ENCODE results near the gene TCHP. TPM values are rescaled to one million over a fixed set of nuclear protein-coding genes. Genes with fewer than 3 reads are reported as not detected.
"Not testable (repeated sequence)": the region's sequence is repeated elsewhere in the genome, so short reads cannot be mapped to it uniquely, and the experiment has no call there.

Gene TCHP
- total RNA-seq: 8.3 TPM
- long read RNA-seq, transcript TCHP-202 (13 exons, 3,090 nt): major isoform, 31 of 42 reads
- long read RNA-seq, partial matches to known transcripts: 4 of 42 reads
- long read RNA-seq, other reads (novel, unspliced or antisense): 6 of 42 reads

DNA sequence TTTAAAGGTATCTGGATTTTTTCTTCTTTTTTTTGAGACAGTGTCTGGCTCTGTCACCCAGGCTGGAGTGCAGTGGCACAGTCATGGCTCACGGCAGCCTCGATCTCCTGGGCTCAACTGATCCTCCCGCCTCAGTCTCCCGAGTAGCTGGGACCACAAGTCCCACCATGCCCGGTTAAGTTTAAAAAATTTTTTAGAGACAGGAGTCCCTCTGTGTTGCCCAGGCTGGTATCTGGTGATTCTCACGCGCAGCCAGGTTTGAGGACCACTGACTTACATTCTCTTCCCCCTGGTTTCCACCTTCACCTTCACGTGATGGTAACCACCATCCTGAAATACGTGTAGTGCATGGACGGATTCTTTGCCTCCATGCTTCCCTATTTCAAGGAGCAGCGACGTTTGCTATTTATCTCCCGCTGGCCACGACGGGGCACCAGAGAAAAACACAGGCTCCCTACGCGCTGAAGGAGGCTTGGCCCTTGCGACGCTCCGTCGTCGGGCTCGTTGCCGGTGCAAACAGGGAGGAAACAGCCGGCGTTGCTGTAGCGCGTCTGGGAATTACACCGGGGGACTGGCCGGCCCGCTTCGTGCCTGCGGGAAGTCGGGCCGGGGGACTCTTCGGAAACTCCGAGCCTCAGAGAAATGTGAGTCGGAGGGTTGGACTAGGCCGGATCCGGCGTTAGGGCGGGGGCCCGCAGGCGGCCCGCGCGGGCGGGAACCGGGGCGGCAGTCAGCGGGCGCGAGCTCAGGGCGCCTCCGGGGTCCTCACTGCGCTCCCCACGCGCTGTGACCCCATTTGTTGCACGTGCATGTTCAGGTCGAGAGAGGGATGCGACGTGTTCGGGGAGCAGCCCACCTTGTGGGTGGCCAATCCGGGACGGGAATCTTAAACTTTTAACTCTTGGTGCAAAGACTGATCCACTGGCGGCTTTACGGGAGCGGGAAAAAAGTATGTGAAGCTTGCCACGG lies at the start of gene TCHP:
TCHP (plus strand) TSS at position 492 of the 969 bp plus-strand sequence. CDS start 2,753 bp downstream, outside the sequence.
- DNase-seq (peak; percentile 93), ATAC-seq (ENCODE audit: poor library complexity) (peak; percentile 97)
- intact Hi-C loops (cut with DNase I): no loop called here

- DNase-seq; intact Hi-C loops (cut with DNase I); ATAC-seq (ENCODE audit: poor library complexity): not testable (repeated sequence)
Observed at GRCh38 chr12:109850518-109850917, 49.6 kb upstream of the TCHP start.

DNA sequence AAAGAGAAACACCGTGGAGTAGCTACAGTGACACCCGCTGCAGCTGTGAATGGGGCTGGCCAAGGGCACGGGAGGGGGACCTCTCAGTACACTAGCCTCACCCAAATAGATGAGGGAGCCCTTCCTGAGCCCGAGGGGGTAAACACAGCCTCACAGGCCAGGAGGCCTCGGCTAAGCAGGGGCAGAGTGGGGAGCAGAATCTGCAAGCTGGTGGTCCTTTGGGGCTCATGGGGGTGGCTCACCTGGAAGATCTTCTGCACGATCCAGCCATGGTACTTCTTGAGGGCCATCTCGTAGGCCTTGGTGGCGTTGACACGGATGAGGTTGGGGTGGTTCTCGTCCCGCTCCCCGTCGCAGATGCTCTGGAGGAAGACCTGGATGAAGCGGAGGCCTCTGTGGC lies 44.7 kb upstream of the TCHP start:
- DNase-seq (no peak), ATAC-seq (ENCODE audit: poor library complexity) (no peak)
- intact Hi-C loops (cut with DNase I): no loop called here

- ATAC-seq (ENCODE audit: poor library complexity): no peak
- DNase-seq: no peak
- intact Hi-C loops (cut with DNase I): no loop called here
Observed at GRCh38 chr12:109857715-109858114, 42.4 kb upstream of the TCHP start.

DNA sequence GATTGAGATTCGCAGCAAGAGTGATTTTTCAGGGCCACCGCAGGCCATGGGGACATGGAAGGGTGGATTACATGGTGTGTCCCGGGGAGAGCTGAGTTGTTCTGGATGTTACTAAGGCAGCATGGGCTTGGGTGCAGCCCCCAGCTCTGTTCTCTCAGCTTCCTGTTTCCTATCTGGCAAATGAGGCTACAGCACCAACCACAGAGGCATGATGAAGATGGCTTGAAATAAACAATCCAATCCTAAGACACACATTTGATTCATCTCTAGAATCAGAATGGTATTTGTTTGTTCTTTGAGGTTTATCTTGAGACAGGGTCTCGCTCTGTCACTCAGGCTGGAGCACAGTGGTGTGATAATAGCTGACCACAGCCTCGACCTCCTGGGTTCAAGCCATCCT lies 41.3 kb upstream of the TCHP start:
- intact Hi-C loops (cut with DNase I): no loop called here
- no peak for ATAC-seq (ENCODE audit: poor library complexity)
- DNase-seq: no peak

- ATAC-seq (ENCODE audit: poor library complexity) (no peak), DNase-seq (no peak)
- intact Hi-C loops (cut with DNase I): no loop called here
Observed at GRCh38 chr12:109860977-109861376, 39.1 kb upstream of the TCHP start.

DNA sequence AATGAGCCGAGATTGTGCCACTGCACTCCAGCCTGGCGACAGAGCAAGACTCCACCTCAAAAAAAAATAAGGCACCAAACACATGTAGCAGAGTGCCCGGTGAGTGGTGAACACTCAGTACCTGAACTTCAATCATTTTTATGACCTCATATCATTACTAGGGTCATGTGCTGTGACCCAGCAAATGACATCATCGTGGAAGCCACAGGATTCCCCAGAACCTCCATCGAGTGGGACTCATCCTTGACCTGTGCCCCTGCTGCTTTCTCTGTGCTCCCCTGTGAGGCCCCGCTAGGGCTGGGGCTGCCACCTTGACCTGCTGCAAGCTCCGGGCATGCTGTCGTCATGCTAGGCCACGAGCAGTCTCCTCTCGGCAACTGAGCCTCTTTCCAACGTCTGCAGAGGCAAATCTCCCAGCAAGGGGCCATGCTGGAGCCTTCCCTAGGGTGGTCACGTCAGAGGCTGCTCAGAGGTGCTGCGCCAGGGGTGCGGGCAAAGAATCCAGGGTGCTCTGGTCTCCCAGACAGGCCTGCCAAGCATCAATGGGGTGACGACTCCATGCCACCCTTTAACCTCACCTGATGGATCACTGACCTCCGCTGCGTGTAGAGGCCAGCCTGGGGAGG lies 38.3 kb upstream of the TCHP start:
- no peak for ATAC-seq (ENCODE audit: poor library complexity)
- intact Hi-C loops (cut with DNase I): no loop called here

GRCh38 chr12:109862491-109862890 lies 37.6 kb upstream of the TCHP start:
- ATAC-seq (ENCODE audit: poor library complexity); intact Hi-C loops (cut with DNase I); DNase-seq: not testable (repeated sequence)

More for the DNA sequence above, 38.3 kb upstream of the TCHP start:
- DNase-seq: no peak

DNA sequence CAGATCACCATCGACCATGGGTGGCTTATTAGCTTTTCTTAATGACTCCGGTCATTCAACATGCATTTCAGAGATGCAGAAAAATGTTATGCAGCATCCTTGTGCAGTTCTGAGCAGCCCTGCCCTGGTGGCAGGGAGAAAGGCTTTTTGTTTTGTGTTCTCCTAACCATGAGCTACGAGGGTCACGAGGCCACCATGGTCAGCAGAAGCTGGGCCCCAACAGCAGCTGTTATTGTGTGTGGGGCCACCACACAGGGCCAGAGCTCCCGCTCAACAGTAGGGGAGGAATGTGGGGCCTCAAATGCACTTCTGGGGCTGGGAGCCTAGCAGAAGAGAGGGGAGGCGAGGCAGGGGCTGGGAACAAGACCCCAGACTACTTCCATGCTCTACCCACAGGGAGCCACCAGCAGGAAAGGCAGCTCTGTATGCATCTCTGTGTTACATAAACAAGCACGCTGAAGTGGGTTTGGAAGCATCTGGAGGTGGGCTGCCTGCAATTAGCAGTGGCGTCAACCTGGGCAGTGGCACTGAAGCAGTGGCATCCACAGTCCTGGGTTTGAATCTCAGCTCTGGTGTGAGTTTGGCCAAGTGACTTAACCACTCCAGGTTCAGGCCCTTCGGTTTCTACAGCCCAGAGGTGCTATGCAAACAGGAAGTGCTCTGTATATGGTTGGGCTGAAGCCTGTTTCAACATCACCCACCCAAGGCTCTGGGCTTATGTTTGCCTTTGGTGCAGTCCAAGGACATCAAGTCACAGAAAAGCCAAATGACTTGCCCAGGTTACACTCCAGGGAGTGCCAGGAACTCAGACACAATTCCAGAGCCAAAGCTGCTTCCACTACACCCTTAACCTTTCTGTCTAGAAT lies 36.0 kb upstream of the TCHP start:
- peak; percentile 71 for ATAC-seq (ENCODE audit: poor library complexity)
- no peak for DNase-seq
- intact Hi-C loops (cut with DNase I): no loop called here

DNA sequence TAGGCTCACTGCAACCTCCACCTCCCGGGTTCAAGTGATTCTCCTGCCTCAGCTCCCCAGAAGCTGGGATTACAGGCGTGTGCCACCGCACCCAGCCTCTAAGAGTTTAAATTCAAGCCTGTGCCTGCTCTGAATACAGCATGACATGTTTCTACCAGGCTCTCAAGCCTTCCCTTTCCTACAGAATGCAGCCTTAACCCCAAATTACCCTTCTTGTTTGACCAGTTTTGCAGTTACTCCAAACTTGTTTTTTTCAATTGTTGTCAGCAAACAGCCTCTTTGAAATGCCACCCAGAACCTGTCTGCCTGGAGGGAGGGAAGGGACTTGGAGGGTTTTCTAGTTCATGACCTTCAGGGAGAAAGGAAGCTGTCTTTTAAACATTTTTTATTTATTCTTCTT lies 35.2 kb upstream of the TCHP start:
- DNase-seq (no peak), ATAC-seq (ENCODE audit: poor library complexity) (no peak)
- intact Hi-C loops (cut with DNase I): no loop called here

DNA sequence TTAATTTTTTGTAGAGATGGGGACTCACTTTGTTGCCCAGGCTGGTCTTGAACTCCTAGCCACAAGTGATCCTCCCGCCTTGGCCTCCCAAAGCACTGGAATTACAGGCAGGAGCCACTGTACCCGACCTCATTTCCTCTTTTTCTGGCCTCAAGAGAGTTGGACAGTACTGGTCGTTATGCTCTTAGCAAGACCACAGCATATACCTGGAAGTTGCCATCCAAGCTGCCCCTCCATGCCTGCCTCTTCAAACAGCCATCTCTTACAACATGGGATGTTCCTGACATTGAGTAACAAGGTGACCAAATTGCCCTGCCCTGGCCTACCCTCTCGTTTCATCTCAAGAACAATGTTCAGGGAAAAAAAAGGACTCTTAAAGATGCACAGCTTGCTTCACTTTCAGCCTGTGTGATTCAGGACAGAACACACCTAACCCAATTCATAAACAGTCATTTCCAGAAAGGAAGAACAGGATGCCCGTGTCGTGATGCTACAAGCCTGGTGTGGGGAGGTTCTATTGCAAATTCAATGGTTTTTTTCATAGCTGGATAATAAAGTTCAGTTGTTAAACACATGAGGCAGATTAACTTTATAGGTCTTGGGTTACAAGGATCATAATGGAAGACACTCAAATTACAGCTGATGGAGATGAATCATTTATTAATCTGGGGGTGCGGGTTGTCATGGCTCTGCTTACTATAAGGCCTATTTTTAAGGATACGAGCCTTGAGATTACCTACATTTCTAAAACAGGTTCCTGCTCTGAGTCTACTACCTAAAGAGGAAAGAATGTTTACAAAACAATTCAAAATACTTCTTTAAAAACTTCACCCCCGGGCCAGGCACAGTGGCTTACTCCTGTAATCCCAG lies 31.7 kb upstream of the TCHP start:
- DNase-seq: no peak
- ATAC-seq (ENCODE audit: poor library complexity): no peak
- intact Hi-C loops (cut with DNase I): no loop called here

DNA sequence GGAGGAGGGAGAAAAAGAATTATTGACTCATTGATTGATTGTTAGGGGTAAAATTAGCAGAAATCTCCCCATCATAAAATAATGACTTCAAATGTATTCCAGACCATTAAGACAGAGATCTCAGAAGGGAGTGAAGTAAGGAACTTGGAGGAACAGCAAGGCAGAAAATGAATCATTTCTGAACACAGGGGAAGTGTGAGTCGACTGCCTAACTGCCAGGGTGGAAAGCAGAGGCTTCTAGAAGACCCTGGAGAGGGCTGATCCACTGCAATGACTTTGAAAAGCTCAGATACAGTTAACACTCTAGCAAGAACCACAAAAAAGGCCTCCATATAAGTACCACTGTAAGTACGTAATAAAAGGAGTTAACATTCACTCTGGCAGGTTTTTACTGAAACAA lies 29.4 kb upstream of the TCHP start:
- intact Hi-C loops (cut with DNase I): no loop called here
- DNase-seq (no peak), ATAC-seq (ENCODE audit: poor library complexity) (no peak)

DNA sequence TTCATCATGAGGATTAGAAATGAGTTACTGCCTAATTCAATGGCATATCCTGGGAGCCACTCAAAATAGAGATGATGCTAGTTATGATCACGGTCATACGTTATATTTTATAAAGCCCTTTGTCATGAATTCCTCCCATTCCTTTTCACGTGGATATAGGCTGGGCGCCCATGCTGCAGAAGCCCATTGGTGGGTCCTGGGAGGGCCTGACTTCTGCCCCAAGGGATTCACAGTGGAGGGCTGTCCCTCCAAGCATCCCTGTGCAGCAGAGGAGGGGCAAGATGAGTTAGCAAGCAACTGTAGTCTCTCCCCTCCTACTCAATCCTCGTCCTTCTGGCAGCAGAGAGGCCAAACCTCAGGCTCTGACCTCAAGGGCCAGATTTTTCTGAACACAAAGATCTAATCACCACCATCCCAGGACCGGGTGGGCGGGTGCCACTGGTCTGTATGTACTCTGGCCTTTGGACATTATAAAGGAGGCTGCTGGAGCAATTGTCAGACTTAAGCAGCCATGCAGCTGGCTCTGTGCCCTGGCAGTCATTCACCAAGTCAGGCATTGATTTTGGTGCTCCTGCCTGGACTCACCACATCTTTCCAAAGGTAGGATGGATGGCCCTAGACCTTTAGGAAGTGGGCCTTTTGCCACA lies 28.3 kb upstream of the TCHP start:
- intact Hi-C loops (cut with DNase I): no loop called here
- ATAC-seq (ENCODE audit: poor library complexity) (no peak), DNase-seq (no peak)

GRCh38 chr12:109873653-109874052 lies 26.4 kb upstream of the TCHP start:
- ATAC-seq (ENCODE audit: poor library complexity) (no peak), DNase-seq (no peak)
- intact Hi-C loops (cut with DNase I): no loop called here

DNA sequence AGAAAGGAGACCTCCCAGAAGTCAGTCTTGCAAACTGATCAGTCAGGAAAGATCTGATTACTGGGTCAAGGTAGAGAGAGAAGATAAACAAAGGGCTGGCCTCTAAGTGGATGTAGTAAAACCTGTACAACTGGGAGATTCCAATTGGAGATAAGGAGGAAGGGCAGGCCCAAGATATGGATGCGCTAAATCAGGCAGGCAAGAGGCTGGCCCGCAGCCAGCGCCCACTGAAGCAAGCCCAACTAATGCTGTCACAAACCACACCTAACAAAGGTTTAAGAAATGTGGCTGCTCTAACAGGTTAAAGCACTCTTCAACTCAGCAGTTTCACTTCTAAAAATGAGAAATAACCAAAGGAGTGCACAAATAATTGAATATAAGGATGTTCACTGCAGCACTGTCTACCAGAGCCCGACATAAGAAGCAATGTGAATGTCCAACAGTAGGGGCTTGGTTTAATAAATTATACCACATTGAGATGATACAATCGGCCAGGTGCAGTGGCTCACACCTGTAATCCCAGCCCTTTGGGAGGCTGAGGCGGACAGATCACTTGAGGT lies 24.4 kb upstream of the TCHP start:
- DNase-seq: no peak
- no peak for ATAC-seq (ENCODE audit: poor library complexity)
- intact Hi-C loops (cut with DNase I): no loop called here

DNA sequence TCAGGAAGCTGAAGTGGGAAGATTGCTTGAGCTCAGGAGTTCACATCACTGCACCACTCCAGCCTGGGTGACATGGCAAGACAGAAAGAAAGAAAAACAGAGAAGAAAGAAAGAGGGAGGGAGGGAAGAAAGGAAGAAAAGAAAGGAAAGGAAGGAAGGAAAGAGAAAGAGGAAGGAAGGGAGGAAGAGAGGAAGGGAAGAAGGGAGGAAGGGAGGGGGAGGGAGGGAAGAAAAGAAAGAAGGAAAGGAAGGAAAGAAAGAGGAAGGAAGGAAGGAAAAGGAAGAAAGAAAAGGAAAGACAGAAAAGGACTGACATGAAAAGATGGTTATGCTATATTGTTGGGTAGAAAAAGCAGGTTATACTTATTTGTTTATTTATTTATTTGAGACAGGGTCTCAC lies 23.7 kb upstream of the TCHP start:
- intact Hi-C loops (cut with DNase I): no loop called here
- no peak for DNase-seq
- no peak for ATAC-seq (ENCODE audit: poor library complexity)

DNA sequence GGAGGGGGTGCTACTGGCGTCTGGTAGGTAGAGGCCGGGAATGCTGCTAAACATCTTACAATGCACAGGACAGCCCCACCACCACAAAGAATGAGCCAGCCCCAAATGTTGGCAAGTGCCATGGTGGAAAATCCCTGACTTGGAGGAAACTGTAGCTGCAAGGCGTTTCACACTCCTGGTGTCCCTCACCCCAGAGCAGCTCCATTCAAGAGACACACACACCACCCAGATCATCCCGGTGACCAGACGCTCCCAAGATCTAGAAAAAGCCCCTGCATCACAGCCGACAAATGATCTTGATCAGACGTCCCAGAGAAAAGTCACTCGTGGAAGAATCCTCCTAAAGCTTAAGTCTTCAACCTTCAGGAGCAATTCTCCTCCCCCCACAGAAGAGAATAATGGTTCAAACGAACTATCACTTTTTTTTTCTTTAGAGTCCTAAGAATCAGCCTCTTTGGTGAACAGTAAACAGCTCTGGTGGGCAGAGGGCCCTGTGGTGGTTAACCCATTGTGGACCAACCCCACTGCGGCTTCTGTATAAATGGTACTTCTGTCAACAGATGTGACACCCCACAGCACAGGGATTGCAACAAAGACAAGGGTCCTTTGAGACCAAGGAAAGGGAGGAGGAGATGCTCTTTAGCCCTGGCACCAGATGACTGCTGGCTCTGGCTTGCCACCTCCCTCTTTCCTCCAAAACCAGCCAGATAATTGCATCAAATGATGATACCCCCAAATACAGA lies 22.4 kb upstream of the TCHP start:
- ATAC-seq (ENCODE audit: poor library complexity): no peak
- no peak for DNase-seq
- intact Hi-C loops (cut with DNase I): no loop called here

Measured in Right ventricle myocardium superior (tissue), 1 donor.